ENCODE data around the gene TYW1B. TPM values are rescaled to one million over a fixed set of nuclear protein-coding genes. Genes with fewer than 3 reads are reported as not detected.
A peak's percentile ranks its signal among the peaks of the same experiment; 100 is the strongest.
"Not testable (repeated sequence)": the region's sequence is repeated elsewhere in the genome, so short reads cannot be mapped to it uniquely, and the experiment has no call there.

TYW1B gene
- total and polyA plus RNA-seq, 4 donors: 0.90 to 10.1 (median 1.6) TPM

DNA sequence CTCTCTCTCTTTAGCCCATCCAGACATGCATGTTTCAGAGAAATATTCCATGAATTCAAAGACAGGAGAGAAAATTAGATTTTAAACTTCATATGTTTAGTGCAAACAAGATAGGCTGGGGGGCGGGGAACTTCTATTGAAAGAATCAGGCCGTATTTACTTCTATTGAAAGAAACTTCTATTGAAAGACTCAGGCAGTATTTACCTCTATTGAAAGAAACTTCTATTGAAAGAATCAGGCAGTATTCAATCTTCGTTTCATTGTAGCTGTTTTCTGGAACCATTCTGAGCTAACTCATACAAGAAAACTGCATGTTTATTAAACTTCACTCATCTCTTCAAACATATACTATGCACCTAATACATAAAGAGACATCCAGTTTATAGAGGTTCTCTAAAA lies 123.1 kb downstream of the TYW1B start:
- 91 to 95% methylated on average over 3 of the region's 3 CpGs for WGBS, 2 donors
- DNase-seq (no peak), ATAC-seq (ENCODE audit: insufficient read depth, low FRiP score) (no peak)
- no peak overlapping the region for H3K4me3 ChIP-seq
- no peaks in the 10 kb centered on the region for H3K27me3 ChIP-seq (ENCODE audit: control insufficient read depth in 3 of 3, insufficient read depth in 3 of 3, low read length in 2 of 3)
- H3K36me3 ChIP-seq (ENCODE audit: control insufficient read depth in 4 of 4, insufficient read depth in 4 of 4, low read length in 4 of 4): no peaks in the 10 kb centered on the region
- H3K4me1 ChIP-seq (ENCODE audit: control insufficient read depth in 5 of 5, insufficient read depth in 5 of 5, low read length in 5 of 5): no peaks in the 10 kb centered on the region
- H3K9me3 ChIP-seq (ENCODE audit: control insufficient read depth in 4 of 4, insufficient read depth in 3 of 4, low read length in 3 of 4): no peaks in the 10 kb centered on the region
- H3K9ac ChIP-seq (ENCODE audit: insufficient read depth in 1 of 2, low read length in 2 of 2): no peak overlapping the region
- TF ChIP-seq, protein P1, sequence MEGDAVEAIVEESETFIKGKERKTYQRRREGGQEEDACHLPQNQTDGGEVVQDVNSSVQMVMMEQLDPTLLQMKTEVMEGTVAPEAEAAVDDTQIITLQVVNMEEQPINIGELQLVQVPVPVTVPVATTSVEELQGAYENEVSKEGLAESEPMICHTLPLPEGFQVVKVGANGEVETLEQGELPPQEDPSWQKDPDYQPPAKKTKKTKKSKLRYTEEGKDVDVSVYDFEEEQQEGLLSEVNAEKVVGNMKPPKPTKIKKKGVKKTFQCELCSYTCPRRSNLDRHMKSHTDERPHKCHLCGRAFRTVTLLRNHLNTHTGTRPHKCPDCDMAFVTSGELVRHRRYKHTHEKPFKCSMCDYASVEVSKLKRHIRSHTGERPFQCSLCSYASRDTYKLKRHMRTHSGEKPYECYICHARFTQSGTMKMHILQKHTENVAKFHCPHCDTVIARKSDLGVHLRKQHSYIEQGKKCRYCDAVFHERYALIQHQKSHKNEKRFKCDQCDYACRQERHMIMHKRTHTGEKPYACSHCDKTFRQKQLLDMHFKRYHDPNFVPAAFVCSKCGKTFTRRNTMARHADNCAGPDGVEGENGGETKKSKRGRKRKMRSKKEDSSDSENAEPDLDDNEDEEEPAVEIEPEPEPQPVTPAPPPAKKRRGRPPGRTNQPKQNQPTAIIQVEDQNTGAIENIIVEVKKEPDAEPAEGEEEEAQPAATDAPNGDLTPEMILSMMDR (IDR thresholded peaks at IDR 0.05; ENCODE audit: control extremely low read depth, extremely low read depth): no peak
- H3K27ac ChIP-seq (ENCODE audit: low read depth in 1 of 2, low read length in 1 of 2): no peak overlapping the region

DNA sequence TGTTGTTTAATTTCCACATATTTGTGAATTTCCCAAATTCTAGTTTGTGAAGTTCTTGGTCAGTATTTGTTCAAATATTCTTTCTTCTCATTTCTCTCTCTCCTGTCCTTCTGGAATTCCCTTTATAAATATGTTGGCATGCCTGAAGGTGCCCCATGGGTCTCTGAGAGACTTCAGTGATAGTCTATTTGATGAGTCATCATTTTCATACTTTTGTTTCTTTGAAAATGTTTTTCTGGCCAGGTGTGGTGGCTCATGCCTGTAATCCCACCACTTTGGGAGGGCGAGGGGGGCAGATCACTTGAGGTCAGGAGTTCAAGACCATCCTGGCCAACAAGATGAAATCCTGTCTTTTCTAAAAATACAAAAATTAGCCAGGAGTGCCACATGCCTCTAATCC lies 127.5 kb downstream of the TYW1B start:
- not testable (repeated sequence) for ATAC-seq (ENCODE audit: insufficient read depth, low FRiP score); H3K4me1 ChIP-seq (ENCODE audit: control insufficient read depth in 5 of 5, insufficient read depth in 5 of 5, low read length in 5 of 5); H3K27ac ChIP-seq (ENCODE audit: low read depth in 1 of 2, low read length in 1 of 2); DNase-seq; H3K36me3 ChIP-seq (ENCODE audit: control insufficient read depth in 4 of 4, insufficient read depth in 4 of 4, low read length in 4 of 4); H3K9ac ChIP-seq (ENCODE audit: insufficient read depth in 1 of 2, low read length in 2 of 2); H3K9me3 ChIP-seq (ENCODE audit: control insufficient read depth in 4 of 4, insufficient read depth in 3 of 4, low read length in 3 of 4); H3K4me3 ChIP-seq; H3K27me3 ChIP-seq (ENCODE audit: control insufficient read depth in 3 of 3, insufficient read depth in 3 of 3, low read length in 2 of 3)
- WGBS, 2 donors: 100% methylated on average over 1 of the region's 1 CpG

DNA sequence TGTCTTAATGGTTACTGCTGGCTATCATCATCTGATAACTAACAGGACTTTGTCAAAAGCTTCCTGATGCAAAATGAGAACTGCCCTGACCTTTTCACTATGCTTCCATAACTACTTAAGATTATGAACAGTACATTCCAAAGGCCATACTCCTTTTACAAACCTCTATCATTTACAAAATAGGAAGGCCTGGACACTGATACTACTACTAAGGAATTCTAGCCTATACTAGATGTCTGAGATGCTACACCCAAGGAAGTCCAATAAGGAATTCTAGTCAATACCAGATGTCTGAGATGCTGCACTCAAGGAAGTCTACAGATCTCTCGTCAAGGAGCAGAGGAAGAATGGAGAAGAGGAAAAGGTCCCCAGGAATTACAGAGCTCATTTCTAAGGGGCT lies 130.9 kb downstream of the TYW1B start:
- ATAC-seq (ENCODE audit: insufficient read depth, low FRiP score); H3K27ac ChIP-seq (ENCODE audit: low read depth in 1 of 2, low read length in 1 of 2); H3K9me3 ChIP-seq (ENCODE audit: control insufficient read depth in 4 of 4, insufficient read depth in 3 of 4, low read length in 3 of 4); H3K9ac ChIP-seq (ENCODE audit: insufficient read depth in 1 of 2, low read length in 2 of 2); H3K4me3 ChIP-seq; DNase-seq; H3K36me3 ChIP-seq (ENCODE audit: control insufficient read depth in 4 of 4, insufficient read depth in 4 of 4, low read length in 4 of 4); H3K27me3 ChIP-seq (ENCODE audit: control insufficient read depth in 3 of 3, insufficient read depth in 3 of 3, low read length in 2 of 3); H3K4me1 ChIP-seq (ENCODE audit: control insufficient read depth in 5 of 5, insufficient read depth in 5 of 5, low read length in 5 of 5): not testable (repeated sequence)
- WGBS, 2 donors: 94 to 100% methylated on average over 1 of the region's 1 CpG

DNA sequence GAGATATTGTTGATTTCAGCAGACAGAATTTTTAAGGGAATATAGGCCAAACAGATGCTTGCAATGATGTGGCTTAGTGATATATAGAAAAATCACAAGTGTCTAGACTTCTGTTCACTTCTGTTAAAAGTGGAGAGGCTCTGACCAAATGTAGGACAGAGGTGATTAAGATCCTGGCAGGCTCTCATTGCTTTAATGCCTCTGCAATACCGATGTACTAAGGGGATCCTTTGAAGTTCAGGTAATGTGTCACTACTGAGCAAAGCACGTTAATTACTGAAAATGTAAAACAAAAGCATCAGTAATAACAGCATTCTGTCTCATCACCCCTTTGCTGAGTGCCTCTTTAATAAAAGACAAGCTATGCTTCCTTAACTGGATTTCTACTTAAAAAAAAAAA lies 131.4 kb downstream of the TYW1B start:
- not testable (repeated sequence) for H3K4me3 ChIP-seq; H3K36me3 ChIP-seq (ENCODE audit: control insufficient read depth in 4 of 4, insufficient read depth in 4 of 4, low read length in 4 of 4); H3K27me3 ChIP-seq (ENCODE audit: control insufficient read depth in 3 of 3, insufficient read depth in 3 of 3, low read length in 2 of 3); H3K9me3 ChIP-seq (ENCODE audit: control insufficient read depth in 4 of 4, insufficient read depth in 3 of 4, low read length in 3 of 4); H3K27ac ChIP-seq (ENCODE audit: low read depth in 1 of 2, low read length in 1 of 2); DNase-seq; H3K9ac ChIP-seq (ENCODE audit: insufficient read depth in 1 of 2, low read length in 2 of 2); ATAC-seq (ENCODE audit: insufficient read depth, low FRiP score); H3K4me1 ChIP-seq (ENCODE audit: control insufficient read depth in 5 of 5, insufficient read depth in 5 of 5, low read length in 5 of 5)
- WGBS, 2 donors: 58 to 79% methylated on average over 2 of the region's 2 CpGs

DNA sequence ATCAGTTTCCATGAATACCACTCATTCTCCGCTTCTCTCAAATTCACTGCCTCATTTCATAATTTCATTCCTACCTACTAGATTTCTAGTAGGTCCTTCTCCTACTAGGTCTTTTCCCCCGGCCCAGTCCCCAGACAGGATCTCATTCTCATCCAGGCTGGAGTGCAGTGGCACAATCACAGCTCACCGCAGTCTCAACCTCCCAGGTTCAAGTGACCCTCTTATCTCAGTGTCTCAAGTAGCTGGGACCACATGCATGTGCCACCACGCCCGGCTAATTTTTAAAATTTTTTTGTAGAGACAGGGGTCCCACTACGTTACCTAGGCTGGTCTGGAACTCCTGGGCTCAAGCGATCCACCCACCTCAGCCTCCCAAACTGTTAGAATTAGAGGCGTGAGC lies 132.5 kb downstream of the TYW1B start:
- not testable (repeated sequence) for H3K4me3 ChIP-seq; H3K27ac ChIP-seq (ENCODE audit: low read depth in 1 of 2, low read length in 1 of 2); ATAC-seq (ENCODE audit: insufficient read depth, low FRiP score); H3K36me3 ChIP-seq (ENCODE audit: control insufficient read depth in 4 of 4, insufficient read depth in 4 of 4, low read length in 4 of 4); H3K4me1 ChIP-seq (ENCODE audit: control insufficient read depth in 5 of 5, insufficient read depth in 5 of 5, low read length in 5 of 5); H3K9ac ChIP-seq (ENCODE audit: insufficient read depth in 1 of 2, low read length in 2 of 2); H3K27me3 ChIP-seq (ENCODE audit: control insufficient read depth in 3 of 3, insufficient read depth in 3 of 3, low read length in 2 of 3); H3K9me3 ChIP-seq (ENCODE audit: control insufficient read depth in 4 of 4, insufficient read depth in 3 of 4, low read length in 3 of 4)
- DNase-seq: peak in 2 of 3 donors; percentile 15 to 27
- 78 to 81% methylated on average over 8 of the region's 8 CpGs for WGBS, 2 donors

DNA sequence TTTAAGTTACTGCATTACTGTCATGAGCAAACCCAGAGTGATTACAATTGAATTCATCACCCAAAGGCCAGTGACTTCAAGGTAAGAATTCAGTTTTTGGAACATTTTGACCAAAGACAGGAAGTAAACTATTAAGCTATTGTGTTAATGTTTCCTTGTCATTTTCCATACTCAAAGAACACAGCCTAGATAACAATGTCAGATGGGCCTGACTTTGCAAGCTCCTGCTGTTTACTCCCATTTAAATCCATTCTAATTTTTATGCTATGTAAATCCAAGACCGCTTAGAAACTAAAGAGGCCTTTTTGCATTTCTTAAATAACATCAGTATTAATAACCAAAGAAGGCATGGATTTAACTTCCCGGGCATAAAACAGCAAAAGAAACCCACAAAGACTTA lies 136.6 kb downstream of the TYW1B start:
- H3K4me1 ChIP-seq (ENCODE audit: control insufficient read depth in 5 of 5, insufficient read depth in 5 of 5, low read length in 5 of 5); H3K4me3 ChIP-seq; H3K36me3 ChIP-seq (ENCODE audit: control insufficient read depth in 4 of 4, insufficient read depth in 4 of 4, low read length in 4 of 4); H3K9me3 ChIP-seq (ENCODE audit: control insufficient read depth in 4 of 4, insufficient read depth in 3 of 4, low read length in 3 of 4); H3K9ac ChIP-seq (ENCODE audit: insufficient read depth in 1 of 2, low read length in 2 of 2); H3K27me3 ChIP-seq (ENCODE audit: control insufficient read depth in 3 of 3, insufficient read depth in 3 of 3, low read length in 2 of 3); DNase-seq; ATAC-seq (ENCODE audit: insufficient read depth, low FRiP score): not testable (repeated sequence)
- peak overlapping the region in 1 of 2 donors; percentile 33 for H3K27ac ChIP-seq (ENCODE audit: low read depth in 1 of 2, low read length in 1 of 2)
- 84% methylated on average over 2 of the region's 2 CpGs for WGBS, 2 donors

DNA sequence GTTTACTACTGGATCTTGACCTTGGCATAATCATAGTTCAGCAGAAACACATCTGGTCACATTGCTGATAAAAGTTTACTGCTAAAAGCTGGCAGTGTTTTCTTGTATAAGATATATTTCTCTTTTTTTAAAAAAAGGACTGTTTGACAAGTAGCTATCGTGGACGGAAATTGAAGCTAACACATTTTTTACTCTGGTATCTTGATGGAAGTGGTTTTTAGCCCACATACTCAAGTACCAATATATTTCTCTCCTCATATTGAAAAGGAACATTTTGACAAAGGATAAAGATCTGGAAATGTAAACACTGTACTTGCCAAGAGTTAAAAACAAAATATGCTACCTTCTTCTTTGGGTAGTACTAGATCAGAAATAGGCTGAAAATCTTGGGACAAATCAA lies 137.8 kb downstream of the TYW1B start:
- H3K9ac ChIP-seq (ENCODE audit: insufficient read depth in 1 of 2, low read length in 2 of 2); ATAC-seq (ENCODE audit: insufficient read depth, low FRiP score); H3K4me1 ChIP-seq (ENCODE audit: control insufficient read depth in 5 of 5, insufficient read depth in 5 of 5, low read length in 5 of 5); H3K27ac ChIP-seq (ENCODE audit: low read depth in 1 of 2, low read length in 1 of 2); H3K36me3 ChIP-seq (ENCODE audit: control insufficient read depth in 4 of 4, insufficient read depth in 4 of 4, low read length in 4 of 4); H3K27me3 ChIP-seq (ENCODE audit: control insufficient read depth in 3 of 3, insufficient read depth in 3 of 3, low read length in 2 of 3); DNase-seq; H3K4me3 ChIP-seq; H3K9me3 ChIP-seq (ENCODE audit: control insufficient read depth in 4 of 4, insufficient read depth in 3 of 4, low read length in 3 of 4): not testable (repeated sequence)
- WGBS, 2 donors: 68 to 73% methylated on average over 2 of the region's 2 CpGs

DNA sequence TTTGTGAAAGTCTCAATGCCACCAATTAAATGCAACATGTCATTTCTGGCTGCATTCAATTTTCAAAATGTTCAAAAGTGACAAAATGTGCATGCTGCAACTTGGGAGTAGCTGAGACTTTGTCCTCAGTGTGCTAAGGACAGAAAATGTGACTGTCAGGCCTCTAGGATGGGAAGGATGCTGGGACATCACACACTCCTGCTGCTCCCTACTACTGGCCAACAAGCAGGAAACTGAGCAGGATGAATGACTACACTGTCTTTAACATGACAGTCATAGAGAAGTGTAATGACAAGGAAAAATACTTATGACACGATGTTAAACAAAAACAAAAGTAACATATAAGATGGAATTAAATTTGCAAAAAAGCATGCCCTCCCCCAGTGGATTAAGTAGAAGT lies 138.7 kb downstream of the TYW1B start:
- H3K9me3 ChIP-seq (ENCODE audit: control insufficient read depth in 4 of 4, insufficient read depth in 3 of 4, low read length in 3 of 4); ATAC-seq (ENCODE audit: insufficient read depth, low FRiP score); H3K4me1 ChIP-seq (ENCODE audit: control insufficient read depth in 5 of 5, insufficient read depth in 5 of 5, low read length in 5 of 5); H3K4me3 ChIP-seq; H3K27ac ChIP-seq (ENCODE audit: low read depth in 1 of 2, low read length in 1 of 2); H3K27me3 ChIP-seq (ENCODE audit: control insufficient read depth in 3 of 3, insufficient read depth in 3 of 3, low read length in 2 of 3); H3K36me3 ChIP-seq (ENCODE audit: control insufficient read depth in 4 of 4, insufficient read depth in 4 of 4, low read length in 4 of 4); DNase-seq; H3K9ac ChIP-seq (ENCODE audit: insufficient read depth in 1 of 2, low read length in 2 of 2): not testable (repeated sequence)
- 64 to 75% methylated on average over 1 of the region's 1 CpG for WGBS, 2 donors
